ENCODE results near the gene MISFA. TPM values are rescaled to one million over a fixed set of nuclear protein-coding genes. Genes with fewer than 3 reads are reported as not detected.
"Not testable (repeated sequence)": the region's sequence is repeated elsewhere in the genome, so short reads cannot be mapped to it uniquely, and the experiment has no call there.

MISFA gene
- total RNA-seq, 1 donor from 2014 or later = 4.6 TPM

DNA sequence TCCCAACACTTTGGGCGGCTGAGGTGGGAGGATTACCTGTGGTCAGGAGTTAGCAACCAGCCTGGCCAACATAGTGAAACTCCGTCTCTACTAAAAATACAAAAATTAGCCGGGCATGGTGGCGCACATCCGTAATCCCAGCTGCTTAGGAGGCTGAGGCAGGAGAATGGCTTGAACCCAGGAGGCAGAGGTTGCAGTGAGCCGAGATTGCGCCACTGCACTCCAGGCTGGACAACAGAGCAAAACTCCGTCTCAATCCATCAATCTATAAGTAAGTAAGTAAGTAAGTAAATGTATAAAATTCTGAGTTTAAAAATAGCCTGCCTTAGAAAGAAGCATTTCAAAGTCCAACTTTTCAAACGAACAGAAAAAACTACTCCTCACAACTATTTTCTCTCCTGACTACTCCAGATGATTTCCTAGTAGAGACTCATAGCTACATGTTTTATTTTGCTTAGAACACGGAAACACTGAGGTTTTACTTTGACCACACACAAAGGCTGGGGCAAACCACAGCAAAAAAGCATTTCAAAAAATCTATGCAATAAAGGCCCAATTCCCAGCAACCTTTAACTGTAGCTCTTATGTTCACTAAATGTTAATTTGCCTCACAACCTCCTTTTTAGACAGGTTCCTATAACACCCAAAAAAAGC, 18.2 kb downstream of the MISFA start:
- intact Hi-C loops (cut with micrococcal nuclease) = loop anchor here (1.0 to 5.0 kb wide), 5 partner anchors 16 to 1266 kb away; partner anchors contain the start of genes NCR3LG1, SPTY2D1 and TMEM86A

DNA sequence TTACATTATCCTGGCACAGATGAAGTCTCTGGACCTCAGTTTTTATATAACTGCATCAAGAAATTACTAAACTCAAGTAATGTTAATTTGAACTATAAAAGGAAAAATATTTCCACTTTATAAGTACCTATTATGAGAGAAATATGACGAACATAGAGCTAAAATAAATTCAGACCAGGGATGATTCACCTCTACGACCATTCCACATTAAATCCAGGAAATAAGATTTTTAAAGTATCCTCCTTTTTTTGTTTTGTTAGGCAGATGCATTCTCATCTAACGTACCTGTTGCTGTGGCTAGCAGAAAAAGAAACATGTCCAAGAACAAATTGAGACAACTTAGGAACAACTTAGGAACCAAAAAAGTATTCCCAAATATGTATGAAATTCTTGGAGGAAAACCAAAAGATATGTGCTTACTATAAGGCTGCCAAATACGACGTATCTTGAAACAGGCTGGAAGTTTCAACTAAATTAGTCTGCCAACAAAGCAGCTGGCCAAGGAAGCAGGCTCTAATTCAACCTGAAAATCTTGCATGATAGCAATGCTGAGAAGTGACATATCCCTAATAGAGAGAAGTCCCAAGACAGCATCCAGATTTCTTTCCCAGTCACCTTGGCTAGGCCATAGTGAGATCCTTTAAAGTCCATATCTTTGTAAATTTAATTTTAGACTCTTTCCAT, 18.9 kb downstream of the MISFA start:
- intact Hi-C loops (cut with micrococcal nuclease) = loop anchor here (1.0 to 5.0 kb wide), 5 partner anchors 16 to 1266 kb away; partner anchors contain the start of genes NCR3LG1, SPTY2D1 and TMEM86A

DNA sequence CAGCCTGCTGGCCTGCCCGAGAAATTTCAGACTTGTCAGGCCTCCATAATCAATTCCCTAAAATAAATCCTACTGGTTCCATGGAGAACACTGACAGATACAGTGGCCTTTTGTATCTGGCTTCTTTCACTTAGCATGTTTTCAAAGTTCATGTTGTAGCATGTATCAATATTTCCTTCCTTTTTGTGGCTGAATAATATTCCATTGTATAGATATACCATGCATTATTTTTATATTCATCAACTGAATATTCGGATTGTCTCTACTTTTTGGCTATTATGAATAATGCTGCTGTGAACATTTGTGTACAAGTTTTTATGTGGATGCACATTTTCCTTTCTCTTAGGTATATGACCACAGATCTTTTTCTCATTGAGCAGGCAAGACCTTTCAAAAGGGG, 24.1 kb downstream of the MISFA start:
- intact Hi-C loops (cut with micrococcal nuclease) = no loop called here

DNA sequence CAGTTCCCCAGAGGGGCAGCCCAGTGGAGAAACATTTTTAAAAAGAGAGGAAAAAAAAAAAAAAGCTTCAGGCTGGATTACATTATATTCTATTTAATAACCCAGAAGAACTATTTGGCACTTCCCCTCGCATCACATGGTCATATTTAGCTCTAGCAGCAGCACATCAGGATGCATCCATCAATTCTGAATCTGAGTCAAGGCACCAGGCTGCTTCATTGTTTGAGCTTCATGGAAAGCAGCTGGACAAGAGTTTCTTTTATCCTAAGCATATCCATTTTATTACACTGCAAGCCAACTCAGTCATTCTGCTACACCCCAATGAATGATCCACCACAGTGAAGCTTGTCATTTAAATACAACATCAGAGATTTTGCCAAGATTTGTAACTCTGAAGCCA, 24.6 kb downstream of the MISFA start:
- intact Hi-C loops (cut with micrococcal nuclease) = no loop called here

DNA sequence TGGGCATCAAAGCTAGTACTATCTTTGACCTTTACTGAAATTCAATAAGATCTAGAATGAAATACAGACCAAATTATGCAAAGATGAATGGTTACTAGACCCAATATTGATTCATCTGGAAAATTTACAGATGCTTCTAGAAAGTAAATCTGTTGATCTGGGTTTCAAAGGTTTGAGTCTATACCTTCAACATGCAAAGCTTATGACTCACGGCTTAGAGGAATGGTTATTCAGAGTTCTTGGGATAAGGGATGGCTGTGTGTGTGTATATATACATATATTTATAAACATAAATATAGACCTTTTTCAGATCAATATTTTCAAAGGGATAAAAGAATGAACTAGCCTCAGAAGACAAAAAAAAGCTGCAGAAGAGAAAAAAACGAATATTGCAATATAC, 33.3 kb downstream of the MISFA start:
- intact Hi-C loops (cut with micrococcal nuclease) = loop anchor here (5.0 to 10.0 kb wide), 2 partner anchors 526 to 1358 kb away; partner anchors contain the start of genes NUCB2 and SAAL1

DNA sequence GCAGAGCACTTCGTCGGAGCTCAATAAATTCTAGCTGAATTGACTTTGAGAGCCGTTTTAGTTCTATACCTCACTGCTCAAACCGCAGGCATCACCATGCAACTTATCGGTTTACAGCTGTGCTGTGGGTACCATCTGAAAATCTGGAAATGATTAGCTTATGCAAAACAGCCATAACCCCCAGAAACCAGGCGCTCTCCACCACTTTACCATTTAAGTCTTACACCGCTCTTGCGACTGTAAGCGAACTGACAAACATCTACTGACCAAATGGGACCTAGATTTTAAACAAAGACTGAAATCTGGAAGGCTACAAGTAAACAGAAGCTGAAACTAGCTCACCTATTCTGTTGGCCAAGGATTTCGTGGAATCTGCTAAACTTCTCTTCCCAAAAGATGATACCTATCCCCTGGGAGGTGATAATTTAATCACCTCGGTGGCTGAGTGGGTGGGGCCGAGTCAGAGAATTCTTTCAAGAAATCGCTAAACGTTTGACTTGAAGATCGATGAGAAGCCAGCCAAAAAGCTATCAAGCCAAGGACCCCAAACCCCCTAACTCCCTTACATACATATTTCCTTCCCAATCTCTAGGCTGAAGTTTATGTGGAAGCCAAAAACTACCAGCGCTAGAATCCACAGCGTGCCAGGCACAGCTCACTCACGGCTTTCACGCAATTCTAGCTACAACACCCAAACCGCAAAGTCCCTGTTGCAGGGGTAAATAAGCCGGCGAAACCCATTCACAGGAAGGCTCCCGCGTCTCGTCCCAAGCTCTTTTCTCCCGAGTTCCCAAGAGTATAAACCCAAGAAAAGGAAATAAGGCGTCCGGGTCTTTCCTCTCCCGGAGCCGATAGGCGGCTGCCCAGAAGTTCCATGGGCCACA, 33.9 kb downstream of the MISFA start:
- intact Hi-C loops (cut with micrococcal nuclease) = loop anchor here (1.0 to 10.0 kb wide), 19 partner anchors 15 to 1557 kb away; partner anchors contain the start of genes GTF2H1, HPS5, NUCB2 and RPS13

DNA sequence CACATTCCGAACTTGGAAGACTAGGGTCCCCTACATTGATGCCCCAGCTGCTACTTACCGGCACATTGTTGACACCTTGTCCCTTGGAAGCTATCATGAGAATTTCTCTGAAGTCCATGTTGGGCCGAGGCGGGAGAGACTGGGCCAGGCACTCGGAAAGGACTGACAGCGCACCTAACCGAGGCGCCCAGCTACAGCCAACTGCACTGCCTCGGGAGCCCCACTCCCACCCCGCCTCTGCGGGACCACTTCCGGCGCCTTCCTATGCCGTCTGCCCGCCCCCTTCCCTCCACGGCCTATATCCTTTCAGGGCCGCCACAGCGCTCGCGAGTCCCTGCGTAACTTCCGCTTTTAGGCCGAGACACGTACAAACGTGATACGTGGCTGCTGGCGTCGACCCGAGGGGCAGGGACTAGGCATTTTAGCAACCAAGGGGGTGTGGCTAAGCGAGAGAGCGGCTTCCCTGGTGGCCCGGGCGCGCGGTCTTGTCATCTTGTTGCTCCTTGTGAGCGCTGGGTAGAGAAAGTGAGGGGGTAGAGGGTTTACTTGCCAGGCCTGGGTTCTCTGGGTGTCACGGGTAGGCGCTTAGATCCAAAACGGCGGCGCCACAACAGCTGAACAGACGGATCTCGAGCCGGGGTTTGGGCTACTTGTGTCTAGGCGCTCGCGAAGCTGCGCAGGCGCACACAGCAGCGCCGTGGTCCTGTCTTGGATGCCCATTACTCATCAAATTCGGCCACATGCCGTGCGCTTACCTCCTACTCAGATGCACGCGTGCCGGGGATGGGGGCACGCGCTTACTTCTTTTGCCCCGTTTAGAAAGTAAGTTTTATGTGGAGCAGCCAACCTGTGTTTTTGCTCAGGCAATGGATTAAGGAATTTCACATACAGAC, 34.8 kb downstream of the MISFA start, which contains the start of gene SPTY2D1:
TSS of gene SPTY2D1 (minus strand) at position 203 of the 893 bp plus-strand sequence. CDS start at position 118, 85 bp downstream.
- intact Hi-C loops (cut with micrococcal nuclease) = loop anchor here (1.0 to 10.0 kb wide), 19 partner anchors 16 to 1558 kb away; partner anchors contain the start of genes GTF2H1, HPS5, NUCB2 and RPS13

DNA sequence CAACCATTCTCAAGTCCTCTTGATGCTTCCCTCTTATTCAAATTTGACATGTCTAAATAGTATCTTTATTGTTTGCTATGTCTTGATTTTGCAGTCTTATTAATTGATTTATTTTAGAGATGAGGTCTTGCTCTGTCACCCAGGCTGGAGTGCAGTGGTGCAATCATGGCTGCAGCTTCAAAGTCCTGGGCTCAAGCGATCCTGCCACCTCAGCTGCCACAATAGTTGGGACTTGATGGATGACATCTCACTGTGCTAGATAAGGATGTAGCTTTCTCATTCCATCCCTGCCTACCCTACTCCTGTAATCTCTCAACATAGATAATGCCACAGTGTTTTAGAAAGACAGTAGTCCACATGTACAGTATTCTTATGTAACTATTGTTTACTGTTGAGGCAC, 42.1 kb downstream of the MISFA start:
- intact Hi-C loops (cut with micrococcal nuclease) = no loop called here

DNA sequence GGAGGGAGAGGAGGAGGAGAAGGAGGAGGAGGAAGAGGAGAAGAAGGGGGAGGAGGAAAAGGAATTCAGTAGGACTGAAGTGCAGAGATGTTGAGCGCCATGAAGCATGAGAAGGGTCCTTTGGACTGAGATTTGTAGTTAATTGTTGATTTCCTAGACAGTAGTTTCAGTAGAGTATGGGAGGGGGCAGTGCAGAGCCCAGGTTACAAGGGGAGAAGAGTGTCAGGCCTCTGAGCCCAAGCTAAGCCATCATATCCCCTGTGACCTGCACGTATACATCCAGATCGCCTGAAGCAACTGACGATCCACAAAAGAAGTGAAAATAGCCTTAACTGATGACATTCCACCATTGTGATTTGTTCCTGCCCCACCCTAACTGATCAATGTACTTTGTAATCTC, 43.4 kb downstream of the MISFA start:
- intact Hi-C loops (cut with micrococcal nuclease) = not testable (repeated sequence)

DNA sequence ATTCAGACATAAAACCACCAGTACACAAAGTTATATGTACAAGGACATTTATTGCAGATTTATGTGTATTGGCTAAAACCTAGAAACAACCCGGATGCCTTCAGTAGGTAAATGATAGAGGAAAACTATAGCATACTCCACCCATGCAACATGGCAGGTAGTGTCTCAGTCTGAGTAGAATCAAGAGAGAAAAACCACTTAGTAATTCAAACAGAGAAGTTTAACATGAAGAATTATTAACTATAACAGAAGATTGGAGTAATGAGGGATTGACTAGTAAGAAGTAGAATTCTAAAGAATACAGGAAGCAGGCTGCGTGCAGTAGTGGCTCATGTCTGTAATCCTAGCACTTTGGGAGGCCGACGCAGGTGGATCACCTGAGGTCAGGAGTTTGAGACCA, 50.8 kb downstream of the MISFA start:
- intact Hi-C loops (cut with micrococcal nuclease) = loop anchor here (5.0 kb wide), 1 partner anchor 408 kb away; no protein-coding TSS in a partner anchor

DNA sequence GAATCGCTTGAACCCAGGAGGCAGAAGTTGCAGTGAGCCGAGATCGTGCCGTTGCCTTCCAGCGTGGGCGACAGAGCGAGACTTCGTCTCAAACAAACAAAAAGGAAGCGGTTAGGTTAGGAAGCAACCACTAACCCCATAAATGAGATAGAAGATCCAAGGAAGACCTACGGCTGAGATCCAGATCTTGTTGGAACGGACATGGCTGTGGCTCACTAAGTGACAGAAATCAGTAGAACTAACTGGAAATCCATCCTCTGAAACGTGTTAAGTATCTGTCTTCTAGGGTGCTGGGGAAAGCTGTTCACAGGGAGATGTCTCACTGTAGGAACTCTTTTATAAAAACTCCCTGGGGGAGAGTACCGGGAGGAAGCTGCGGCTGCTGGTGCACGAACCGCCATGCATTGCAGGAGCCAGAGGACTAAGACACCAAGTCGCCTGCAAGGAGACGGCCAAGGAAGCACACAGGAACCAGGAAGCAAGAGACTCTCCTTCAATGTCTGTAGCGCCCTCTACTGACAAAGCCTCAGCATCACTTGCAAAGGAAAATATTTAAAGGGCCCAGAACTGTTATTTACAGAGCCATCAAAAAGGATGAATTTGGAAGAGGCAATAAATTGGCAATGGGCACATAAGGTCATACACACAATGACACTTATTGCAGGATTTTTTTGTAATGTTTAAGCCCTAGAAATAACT, 51.4 kb downstream of the MISFA start:
- intact Hi-C loops (cut with micrococcal nuclease) = loop anchor here (1.0 to 5.0 kb wide), 7 partner anchors 17 to 409 kb away; partner anchors contain the start of genes SPTY2D1 and UEVLD

Other genes starting within 250 kb of the MISFA start
- 873 and 884 TPM in 2 replicates for gene LDHA, start 205.2 kb upstream of the MISFA start, total RNA-seq
- gene LDHC, start 187.5 kb upstream of the MISFA start, total RNA-seq = not detected in 2 replicates
- gene LDHAL6A, start 143.9 kb upstream of the MISFA start, total RNA-seq = 0.07 TPM in 1 of 2 replicates, not detected in the other
- 42.2 and 42.6 TPM in 2 replicates for gene TSG101, start 72.8 kb upstream of the MISFA start, total RNA-seq
- 26.9 and 31.4 TPM in 2 replicates for gene UEVLD, start 11.1 kb upstream of the MISFA start, total RNA-seq
- gene SPTY2D1, start 34.6 kb downstream of the MISFA start, total RNA-seq = 38.6 and 39.8 TPM in 2 replicates
- gene TMEM86A, start 99.0 kb downstream of the MISFA start, total RNA-seq = 0.46 and 1.3 TPM in 2 replicates
- gene IGSF22, start 126.4 kb downstream of the MISFA start, total RNA-seq = 0.85 and 1.0 TPM in 2 replicates
- not detected in 2 replicates for gene PTPN5, start 192.0 kb downstream of the MISFA start, total RNA-seq